GM11168 (cell line): ENCODE results near the gene USP27X.

Experiments
- in situ Hi-C: fragments of 300-500 bp; cut with MboI; formaldehyde crosslinking; loops from one replicate; pipeline ENCODE4 v1.12.0; 2022; ENCODE audit warnings: low sequenced_read_pairs; ENCODE audit not compliant: unreplicated experiment

The USP27X gene

GRCh38 chrX:49879656-49880277, 483 bp downstream of the USP27X start:
- in situ Hi-C loops = no loop called here

DNA sequence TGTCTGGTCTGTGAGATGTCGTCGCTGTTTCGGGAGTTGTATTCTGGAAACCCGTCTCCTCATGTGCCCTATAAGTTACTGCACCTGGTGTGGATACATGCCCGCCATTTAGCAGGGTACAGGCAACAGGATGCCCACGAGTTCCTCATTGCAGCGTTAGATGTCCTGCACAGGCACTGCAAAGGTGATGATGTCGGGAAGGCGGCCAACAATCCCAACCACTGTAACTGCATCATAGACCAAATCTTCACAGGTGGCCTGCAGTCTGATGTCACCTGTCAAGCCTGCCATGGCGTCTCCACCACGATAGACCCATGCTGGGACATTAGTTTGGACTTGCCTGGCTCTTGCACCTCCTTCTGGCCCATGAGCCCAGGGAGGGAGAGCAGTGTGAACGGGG, 1.4 kb downstream of the USP27X start:
- in situ Hi-C loops = no loop called here

DNA sequence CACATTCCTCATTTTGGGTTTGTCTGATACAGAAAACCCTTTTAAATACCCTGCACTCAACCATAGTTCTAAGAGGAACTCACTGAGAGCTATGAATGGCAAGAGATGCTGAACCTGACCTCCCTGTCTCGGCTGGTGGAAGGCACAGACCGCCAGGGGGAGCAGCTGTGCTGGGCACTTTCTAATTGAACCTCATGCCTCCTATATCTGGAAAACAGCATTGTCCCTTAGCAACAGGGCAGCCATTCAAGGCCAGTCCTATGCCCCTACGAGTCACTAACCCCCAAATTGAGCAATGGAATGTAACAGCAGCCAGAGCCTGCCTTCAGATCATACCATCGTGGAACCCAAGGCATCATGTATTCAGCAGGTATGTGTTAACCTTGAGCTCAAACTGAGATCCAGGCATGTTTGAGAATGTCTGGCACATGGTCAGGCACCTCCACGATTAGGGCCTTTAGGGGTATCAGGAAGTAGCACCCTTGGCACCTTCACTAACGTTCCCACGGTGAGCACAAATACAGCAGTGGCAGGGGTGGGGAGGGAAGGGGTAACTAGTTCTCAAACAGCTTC, 5.1 kb downstream of the USP27X start:
- in situ Hi-C loops = no loop called here

DNA sequence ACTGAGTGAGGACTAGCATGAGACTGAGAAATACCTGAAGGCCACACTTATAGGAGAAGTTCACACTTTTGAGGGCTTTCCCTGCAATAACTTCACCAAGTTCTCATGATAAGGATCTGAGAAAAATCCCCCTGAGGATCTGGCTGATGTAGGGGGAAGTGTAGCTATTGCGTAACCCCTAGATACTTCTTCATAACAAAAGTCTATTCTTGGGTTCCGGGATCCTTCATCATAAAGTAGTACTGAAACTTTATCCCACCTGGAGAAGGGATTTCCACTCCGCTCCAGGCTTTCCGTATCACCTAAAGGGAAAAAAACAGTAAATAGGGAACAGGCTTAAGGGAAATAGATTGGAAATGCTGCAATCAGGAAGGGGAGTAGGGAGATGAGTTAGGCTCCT, 13.3 kb downstream of the USP27X start:
- in situ Hi-C loops = no loop called here

DNA sequence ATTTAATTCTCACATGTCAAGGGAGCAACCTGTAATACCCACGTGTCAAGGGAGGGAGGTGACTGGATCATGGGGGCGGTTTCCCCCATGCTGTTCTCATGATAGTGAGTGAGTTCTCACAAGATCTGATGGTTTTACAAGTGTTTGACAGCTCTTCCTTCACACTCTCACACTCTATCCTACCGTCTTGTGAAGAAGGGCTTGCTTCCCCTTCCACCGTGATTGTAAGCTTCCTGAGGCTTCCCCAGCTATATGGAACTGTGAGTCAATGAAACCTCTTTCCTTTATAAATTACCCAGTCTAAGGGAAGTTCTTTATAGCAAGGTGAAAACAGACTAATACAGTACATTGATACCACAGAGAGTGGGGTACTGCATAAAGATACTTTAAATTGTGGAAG, 17.7 kb downstream of the USP27X start:
- in situ Hi-C loops = no loop called here

GRCh38 chrX:49901048-49901447, 21.8 kb downstream of the USP27X start:
- in situ Hi-C loops = loop anchor here (25.0 kb wide), 1 partner anchor 686 kb away; no protein-coding TSS in a partner anchor

GRCh38 chrX:49910344-49910743, 31.1 kb downstream of the USP27X start:
- in situ Hi-C loops = loop anchor here (10.0 to 25.0 kb wide), 3 partner anchors 174 to 677 kb away; partner anchors contain the start of genes AKAP4 and CCNB3

DNA sequence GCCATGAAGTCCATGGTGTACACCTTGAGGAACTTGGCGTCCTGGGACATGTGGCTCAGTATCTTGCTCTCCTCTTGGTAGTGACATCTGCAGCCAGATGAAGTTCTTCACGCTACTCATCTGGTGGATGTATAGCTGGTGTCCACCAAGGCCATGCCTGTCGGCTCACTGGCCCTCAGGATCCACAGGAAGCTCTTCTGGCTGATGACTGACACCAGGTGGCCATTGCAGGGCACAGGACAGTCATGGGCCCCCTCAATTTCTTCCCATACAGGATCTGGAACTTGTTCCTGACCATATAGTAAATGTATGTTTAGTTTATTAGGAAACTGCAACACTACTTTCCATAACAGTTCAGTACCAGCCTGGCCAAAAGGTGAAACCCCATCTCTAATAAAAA, 32.8 kb downstream of the USP27X start:
- in situ Hi-C loops = loop anchor here (10.0 to 25.0 kb wide), 3 partner anchors 173 to 675 kb away; partner anchors contain the start of genes AKAP4 and CCNB3

GRCh38 chrX:49912861-49913260, 33.6 kb downstream of the USP27X start:
- in situ Hi-C loops = loop anchor here (10.0 to 25.0 kb wide), 3 partner anchors 172 to 674 kb away; partner anchors contain the start of genes AKAP4 and CCNB3

DNA sequence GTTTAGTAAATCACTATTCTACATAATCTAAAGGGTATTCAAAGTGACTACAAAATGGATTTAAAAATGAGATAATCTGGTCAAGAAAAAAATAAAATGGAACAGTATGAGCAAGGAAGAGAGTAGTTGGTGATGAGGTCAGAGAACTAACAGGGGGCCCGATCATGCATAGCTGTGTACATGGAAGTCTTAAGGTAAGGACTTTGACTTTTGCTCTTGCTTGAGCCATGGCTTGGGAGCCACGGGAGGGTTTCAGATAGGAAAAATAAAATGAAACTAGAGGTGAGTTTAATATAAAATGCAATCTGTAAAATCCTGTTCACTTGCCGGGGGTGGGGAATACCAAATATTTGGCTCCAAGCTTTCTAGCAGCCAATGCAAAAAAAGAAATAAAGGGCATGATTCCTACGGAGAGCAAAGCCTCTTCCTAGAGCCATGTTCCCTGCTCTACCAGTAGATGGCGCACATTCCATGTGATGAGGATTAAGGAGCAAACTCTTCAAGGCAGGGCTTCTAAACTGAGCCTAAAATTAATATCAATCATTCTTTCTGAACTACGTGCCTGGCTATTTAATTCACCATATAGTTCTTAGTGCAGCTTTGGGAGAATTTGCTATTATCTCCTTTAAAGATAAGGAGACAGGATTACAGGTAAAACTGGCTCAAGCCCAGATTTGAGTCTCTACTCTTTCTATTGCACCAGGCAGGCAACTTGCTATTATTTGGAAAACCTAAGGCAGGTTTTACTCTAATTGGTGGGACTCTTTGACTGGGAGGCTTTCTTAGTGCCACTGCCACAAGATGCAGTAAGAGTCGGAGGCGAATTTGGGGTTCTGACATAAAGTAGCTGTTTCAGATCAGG, 36.3 kb downstream of the USP27X start:
- in situ Hi-C loops = loop anchor here (10.0 to 25.0 kb wide), 3 partner anchors 169 to 672 kb away; partner anchors contain the start of genes AKAP4 and CCNB3

- in situ Hi-C loops = loop anchor here (10.0 to 25.0 kb wide), 3 partner anchors 165 to 668 kb away; partner anchors contain the start of genes AKAP4 and CCNB3
These were observed 40.3 kb downstream of the USP27X start for GRCh38 chrX:49919617-49920016.

GRCh38 chrX:49921109-49921508, 41.8 kb downstream of the USP27X start:
- in situ Hi-C loops = loop anchor here (25.0 kb wide), 1 partner anchor 666 kb away; no protein-coding TSS in a partner anchor

GRCh38 chrX:49922291-49923241, 43.3 kb downstream of the USP27X start, which contains the start of gene CLCN5:
CLCN5 (plus strand) TSS chrX:49922596; CDS start chrX:49925299, 2,703 bp downstream.
- in situ Hi-C loops = loop anchor here (25.0 kb wide), 1 partner anchor 665 kb away; no protein-coding TSS in a partner anchor

- in situ Hi-C loops = no loop called here
These were observed 45.9 kb downstream of the USP27X start for GRCh38 chrX:49925176-49925575.

DNA sequence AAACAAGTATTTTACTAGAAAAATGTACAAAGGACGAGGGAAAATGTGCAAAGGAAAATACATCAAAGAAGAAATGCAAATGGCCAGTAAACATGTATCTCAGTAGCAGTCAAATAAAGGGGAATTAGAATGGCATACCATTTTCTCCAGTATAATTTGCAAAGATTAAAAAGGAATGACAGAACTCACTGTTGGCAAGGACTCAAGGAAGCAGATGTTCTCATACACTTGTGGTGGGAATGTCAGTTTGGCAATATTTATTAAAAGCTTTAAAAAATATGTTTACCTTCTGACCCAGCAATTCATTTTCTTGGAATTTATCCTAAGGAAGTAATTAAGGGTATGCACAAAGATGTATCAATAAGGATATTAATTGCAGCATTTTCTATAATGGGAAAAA, 50.8 kb downstream of the USP27X start:
- in situ Hi-C loops = no loop called here
